CD4-positive, alpha-beta T cell treated with Interleukin-15 for 1 hour (primary cell): Measurements from ENCODE around the gene GALT.

ENCODE experiments used
- DNase-seq: peaks from one replicate; pipeline ENCODE4 v3.0.0-alpha.2; 2020

Gene GALT

DNA sequence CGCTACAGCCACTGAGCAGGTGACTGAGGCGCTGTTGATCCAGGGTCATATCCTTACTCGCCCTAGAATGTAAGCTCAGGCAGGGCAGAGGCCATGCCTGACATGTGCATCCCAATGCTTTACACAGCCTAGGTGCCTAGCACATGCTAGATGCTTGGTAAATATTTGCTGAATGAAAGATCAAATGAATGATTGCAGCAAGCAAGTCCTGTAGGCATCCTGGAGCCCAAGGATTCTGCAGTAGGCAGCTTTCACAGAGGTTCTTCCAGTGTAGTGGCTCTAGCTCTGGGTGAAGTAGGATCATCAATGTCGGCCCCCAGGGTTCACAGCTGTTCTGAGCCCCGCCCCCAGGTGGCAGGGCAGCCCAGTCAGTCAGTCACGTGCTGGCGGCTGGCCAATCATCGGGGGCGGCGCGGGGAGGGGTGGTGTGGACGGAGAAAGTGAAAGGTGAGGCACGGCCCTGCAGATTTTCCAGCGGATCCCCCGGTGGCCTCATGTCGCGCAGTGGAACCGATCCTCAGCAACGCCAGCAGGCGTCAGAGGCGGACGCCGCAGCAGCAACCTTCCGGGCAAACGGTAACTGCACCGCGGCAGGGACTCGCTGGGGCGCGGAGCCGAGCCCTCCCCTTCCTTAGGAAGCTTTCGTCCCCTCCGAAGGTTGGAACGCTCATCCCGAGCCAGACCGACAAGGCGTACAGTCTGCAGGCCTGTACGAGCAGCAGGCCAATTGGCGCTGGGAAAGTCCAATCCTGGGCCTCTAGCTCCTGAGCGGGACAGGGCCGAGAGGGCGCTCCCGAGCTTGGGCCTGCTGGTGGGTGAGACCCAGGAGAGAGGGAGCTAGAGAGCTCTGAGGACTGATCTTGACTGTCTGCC lies at the start of gene GALT:
Gene GALT, plus strand, starts transcription at position 465 of the 873 bp plus-strand sequence. Its CDS starts 30 bp downstream, at position 495.
- DNase-seq: peak; percentile 91

DNA sequence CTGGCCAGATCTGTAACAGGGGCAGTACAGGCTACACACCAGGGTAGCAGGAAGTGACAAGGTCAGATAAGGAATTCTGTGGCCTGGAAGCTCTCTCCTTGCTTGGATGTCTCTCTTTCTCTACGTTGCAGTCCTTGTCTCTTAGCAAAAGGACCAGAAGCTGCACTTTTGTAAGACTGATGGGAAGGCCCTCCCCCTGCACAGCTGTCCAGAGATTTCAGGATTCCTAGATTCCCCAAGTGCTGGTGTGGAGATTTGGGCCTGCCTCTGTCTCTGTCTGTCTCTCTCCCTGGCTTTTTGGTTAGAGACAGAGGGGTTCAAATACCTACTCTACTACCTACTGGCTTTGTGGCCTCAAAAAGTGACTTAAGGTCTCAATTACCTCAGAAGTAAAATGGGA lies 46.9 kb upstream of the GALT start:
- DNase-seq: no peak

DNA sequence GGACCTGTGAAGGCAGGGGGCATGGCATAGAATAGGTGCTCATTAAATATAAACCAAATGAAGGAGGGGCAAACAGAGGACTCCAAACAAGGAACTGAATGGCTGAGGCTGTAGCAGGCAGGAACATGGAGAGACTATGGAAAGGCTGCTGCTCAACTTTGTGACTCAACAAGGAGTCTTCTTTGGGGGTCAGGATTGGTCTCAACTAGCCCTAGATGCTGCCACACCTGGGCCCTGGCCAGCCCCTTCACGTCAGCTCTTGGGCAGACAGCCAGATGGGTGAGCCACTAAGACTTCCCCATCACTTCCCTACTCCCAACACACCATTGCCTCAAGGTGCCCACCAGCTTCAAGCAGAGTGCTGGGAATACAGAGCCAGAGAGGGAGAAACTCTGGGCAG lies 45.6 kb upstream of the GALT start:
- no peak for DNase-seq

DNA sequence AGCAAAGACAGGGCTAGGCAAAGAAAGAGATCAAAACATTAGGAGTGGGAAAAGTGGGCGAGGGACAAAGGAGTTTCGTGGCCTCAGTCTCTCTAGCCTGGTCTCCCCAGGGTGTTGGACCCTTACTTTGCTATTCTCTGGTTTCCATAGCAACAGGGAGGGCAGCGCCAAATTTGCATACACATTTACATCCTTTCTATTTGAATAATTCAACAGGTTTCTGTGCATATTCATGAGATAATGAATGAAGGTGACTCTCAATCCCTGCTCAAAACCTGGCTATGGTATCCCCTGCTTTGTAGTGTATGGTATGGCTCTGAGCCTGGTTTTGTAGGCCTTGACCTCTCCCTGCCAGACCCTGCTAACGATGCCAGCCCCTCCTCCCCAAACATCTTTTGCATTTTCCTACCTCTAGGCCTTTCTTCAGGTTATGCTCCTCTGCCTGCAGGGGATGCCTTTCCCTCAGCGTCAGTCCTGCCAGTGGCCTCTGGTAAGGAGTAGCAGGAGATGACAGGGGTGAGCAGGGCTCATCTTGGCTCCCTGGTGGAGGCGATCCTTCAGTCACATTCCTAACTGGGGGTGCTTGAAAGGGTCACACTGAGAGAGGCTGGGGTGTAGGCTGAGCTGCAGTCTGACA lies 44.4 kb upstream of the GALT start:
- no peak for DNase-seq

DNA sequence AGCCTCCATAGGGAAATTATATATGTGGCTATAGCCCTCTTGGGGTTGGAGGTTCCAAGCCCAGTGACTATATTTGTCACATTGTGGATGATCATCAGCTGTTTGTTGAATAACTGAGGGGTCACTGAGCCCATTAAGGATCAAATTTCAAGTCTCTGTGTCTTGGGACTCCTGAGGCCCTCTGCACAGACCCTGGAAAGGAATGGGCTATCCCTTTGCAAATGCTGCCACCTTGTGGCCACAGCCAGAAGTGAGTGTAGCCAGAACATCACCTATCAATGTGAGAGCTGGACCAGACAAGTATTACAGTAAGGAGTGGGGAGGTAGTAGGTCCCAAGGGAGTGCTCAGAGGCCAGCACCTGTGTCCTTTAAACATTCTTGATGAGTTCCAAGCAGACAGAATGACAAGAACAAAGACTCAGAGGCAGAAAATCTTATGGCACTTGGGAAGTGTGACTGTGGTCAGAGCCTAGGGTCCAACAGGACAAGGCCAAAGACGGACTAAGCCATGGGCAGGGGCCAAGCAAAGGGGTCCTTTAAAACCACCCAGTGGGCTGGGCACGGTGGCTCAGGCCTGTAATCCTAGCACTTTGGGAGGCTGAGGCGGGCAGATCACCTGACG lies 42.8 kb upstream of the GALT start:
- DNase-seq: peak; percentile 76

DNA sequence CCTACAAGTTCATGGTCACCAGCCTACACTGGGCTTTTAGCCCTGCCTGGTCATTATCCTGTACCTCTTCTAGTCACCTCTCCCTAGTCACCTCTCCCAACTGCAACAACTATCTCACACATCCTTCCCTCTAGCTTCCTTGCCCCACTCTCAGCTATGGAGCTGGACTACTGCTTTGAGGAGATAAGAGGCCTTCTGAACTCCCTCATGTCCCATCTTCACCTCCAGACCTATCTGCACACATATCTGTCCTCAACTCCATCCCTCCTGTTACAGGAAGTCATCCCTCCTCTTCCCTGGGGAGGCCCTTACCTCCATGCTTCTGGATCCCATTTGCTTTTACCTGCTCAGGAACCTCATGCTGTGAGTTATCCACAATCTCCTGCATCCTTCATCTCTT lies 40.3 kb upstream of the GALT start:
- DNase-seq: no peak

DNA sequence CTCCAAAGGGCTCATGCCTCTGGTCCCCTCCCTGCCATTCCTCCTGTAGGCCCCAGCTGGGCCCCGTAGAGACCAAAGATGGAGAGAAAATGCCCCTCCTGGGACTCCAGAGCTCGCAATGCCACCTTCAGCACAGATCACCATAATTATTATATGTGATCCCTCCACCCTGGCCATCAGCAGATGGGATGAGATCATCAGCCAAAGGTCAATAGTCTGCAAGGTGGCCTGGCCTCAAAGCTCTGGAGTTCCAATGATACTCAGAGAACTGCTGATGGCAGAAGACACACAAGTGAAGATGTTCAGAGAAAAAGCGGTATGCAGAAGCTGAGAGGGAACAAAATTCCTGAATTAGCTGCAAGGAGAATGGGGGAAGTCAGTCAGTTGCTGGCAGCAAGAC lies 39.6 kb upstream of the GALT start:
- no peak for DNase-seq

DNA sequence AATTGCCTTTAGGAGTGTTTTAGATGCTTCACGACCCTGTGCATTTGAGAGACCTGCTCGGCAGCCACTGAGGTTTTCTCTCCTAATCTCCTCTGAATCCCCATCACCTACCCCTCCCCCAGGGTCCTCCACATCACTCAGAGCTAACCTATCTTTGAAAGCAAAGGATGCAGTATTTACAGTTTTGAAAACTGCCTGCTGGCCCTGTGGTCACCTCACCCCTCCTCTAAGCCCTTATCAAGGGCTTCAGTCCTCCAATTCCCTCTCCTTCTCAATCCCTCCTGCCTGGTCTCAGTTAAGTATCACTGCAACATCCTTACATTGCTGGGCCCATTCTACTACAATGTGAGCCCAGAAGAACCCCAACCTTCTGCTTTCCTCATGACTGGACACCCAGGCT lies 39.1 kb upstream of the GALT start:
- DNase-seq: no peak

DNA sequence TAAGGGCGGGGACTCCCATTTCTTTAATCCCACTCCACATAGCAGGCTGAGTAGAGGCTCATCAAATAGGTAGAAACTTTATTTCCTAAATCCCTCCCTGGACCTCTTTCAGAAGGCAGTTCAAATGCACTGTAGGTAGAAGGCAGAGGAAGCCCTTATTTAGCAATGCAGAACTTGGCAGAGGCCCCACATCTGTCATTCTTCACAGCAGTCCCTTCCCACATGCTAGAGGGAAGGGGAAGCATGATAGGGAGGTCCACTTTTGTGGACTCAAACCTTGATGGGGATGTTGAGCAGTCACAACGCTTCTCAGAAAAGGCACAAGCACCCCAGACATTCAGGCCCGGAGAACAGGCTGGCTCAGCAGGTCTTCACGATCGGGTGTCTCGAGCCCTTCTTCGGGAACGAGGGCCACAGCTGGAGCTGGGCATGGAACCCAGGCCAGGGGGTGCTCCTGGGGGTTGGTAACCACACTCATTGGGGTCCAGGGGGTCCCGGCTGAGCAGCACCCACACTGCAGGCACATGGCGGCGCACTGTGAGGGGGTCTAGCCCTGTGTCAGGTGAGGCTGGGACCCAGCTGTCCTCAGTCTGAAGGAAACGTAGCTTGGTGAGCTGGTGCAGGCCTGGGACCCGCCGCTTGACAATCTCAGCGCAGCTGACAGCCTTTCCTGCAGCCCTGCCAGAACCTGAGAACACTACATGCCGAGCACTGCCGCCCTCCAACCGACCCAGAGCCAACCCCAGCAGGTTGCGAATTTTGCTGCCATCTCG lies 35.9 kb upstream of the GALT start:
- no peak for DNase-seq

DNA sequence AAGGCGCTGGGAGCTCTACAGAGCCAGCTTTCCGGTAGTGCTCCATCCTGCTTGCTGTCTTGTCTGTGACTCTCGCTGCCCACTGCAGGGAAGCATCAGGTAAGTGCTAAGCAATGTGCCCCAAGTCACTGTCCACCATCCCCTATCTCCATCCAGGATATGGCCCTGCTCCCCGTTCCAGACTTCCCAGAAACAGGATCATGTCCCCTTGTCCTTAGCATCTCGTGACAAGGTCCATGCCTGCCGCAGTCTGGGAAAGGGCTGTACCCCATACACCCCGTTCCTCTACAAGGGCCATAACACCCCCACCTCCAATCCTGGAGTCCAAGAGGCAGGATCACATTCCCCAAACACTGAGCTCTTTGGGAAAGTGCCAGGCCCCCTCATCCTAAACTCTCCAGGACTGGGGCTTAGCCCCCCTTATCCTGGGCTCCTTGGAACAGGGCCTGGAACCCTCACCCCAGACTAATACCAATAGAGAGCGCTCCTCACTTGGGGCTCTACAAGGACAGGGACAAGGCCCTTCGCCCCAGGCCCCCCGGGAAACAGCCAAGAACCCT lies 35.1 kb upstream of the GALT start:
- DNase-seq: no peak

DNA sequence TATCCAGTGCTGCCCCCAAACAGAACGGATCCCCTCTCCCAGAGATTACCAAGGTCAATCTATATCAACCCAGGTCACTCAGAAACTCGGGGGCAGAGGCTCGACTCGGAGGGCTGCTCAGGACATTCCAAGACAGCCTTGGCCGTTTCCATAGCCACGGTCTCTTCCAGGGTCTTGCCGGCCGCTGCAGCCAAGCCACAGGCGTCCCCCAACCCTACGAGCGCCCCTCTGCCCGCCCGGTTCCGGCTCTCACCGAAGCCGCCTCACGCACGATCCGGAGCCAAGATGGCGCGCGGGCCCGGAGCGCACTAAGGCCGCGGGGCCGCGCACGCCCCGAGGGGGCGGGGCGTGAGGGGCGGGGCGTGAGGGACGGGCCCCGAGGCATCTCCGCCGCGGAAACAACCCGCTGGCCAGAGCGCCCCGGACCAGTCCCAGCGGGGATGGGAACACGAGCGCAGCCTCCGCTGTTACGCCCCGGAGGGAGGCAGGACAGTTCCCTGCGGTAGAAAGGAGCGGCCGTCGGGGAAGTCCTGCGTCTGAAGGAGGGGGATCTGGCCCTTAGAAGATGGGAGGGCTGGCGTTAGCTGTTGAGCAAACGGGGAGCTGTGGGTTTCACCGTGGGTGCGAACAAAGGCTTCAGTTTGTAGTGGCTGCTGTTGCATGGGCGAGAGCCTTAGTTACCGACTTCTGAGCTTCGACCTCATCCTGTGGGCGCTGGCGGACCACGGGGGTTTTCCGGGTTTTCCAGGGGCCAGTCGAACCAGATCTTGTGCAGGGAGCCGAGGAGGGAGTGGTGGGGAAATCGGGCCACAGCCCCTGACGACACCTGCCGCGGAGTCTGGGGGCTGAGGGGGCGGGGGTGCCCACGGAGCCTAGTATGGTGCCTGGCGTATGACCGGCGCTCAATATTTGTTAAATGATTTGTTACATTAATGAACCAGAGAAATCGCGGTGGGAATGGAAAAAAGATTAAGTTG lies 34.4 kb upstream of the GALT start, which contains the start of gene RPP25L:
Gene RPP25L, minus strand, starts transcription at position 287 of the 977 bp plus-strand sequence. CDS start 801 bp downstream, outside the sequence.
- DNase-seq: peak; percentile 83

DNA sequence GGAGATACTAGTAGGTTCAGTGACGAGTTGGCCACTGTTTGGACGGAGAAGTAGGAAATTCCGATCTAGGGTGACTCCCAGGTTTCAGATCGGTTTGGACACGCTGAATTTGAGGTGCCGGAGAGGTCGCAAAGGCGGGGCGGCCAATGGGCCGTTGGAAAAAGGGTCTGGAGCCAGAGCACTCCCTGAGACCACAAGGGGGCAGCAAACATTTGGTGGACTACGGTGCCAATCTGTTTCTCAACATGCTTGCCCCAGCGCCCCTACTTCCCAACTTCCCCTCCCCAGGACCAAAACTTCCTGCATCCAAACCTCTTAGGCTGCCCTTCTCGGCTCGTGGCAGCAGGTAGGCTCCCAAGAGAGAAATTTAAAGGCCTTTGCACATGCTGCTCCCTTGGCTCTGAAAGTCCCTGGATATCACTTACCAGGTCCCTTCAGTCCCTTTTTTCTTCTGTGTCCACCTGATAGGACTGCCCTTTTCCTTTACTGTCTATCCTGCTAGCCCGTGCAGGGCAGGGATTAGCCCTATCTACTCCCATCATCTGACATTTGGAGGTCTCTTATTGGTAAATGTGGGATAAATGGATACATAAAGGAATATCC lies 33.6 kb upstream of the GALT start:
- peak; percentile 69 for DNase-seq

DNA sequence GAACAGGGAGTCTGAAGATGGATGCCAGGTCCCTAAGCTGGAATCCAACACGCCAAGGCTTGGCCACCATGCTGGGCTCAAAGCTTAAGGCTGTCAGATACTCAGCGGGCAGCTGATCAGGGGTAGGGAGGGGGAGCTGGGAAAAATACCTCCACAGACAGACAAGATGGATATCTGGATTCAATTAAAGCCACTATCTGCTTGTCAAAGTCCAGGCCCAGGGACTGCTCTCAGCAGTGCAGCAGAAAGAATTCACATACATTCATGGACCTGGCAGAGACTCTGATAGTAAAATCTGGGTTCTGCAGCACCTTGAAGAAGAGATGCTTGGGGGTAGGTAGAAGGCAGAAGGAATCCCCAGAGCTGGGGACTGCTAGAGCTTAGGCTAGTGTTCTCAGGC lies 31.3 kb upstream of the GALT start:
- no peak for DNase-seq

DNA sequence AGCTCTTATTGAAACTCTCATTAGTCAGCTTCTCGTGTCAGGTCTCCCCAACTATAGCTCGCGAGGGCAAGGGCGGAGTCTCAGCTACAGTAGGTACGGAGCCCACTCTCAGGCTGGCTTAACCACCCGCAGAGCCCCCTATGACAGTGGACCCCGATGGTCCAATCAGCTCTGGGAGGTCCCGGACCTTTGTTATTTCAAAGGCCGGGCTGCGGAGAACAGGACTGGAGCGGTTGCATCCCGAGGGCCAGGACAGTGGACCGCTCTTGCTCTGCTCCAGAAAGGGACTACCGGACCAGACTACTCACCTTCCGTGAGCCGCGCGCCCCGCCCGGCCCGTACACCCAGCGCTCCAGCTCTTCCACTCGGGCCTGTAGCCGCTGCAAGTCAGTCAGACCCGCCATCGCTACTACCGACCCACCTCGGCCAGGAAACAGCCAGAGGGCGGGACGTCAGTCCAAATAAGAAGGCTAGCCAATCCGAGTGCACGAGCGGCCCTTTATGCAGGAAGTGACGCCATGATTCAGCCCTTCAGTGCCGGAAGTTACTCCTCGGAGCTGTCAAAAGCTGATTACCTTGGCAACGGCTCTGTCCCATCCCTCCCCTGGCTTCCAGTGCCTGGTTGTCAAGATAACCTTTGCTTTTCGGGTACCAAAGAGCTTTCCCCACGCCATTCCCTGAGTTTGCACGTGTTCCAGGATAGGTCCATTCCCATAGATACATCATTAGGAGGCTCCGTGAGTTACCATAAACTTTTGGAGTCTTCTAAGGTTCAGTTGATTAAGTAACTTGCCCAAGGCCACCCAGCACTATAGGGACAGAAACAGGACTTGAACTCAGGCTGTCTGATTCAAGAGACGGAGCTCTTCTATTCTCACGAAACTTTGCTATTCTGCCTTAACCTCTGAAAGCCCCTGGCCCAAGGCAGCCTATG lies 26.1 kb upstream of the GALT start, which contains the start of gene DCTN3:
Gene DCTN3, minus strand, starts transcription at position 435 of the 934 bp plus-strand sequence. Its CDS starts 31 bp downstream, at position 404.
- DNase-seq: peak; percentile 95

DNA sequence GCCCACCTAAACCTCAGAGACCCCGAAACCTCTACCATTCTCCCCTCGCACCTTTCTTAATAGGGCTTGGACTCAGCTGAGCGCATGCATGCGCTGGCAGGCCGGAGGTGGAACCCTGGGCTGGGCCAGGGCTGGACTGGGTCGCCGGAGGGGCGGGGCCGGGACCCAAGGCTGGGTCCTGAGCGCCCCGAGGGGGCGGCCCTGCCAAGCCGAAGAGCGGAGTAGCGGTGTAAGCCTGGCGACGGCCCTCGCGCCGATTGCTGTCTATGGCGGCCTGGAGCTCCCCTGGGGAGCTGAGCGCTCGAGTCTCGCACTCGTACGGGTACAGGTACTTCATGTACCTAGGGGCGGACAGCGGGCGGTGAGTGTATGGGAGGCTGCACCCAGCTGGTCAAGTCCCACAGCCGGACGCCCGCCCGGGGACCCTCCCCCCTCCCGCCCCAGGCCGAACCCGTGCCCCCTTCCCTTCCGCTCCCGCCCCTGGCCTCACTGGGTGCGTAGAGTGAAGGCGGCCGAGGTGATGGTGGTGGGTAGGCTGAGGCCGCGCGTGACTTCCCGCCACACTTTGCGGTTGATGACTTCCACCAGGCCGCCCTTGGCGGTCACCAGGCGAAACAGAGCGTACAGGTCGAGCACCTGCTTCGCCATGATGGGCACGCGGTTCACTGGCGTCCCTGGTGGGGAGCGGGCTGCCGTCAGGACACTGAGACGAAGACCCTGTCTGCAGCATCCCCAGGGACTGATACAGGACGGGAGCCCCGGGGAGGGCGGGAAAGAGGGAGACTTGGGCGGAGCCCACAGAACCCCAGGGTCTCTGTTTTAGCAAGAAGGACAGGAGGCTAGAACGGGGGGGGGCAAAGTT lies 22.9 kb upstream of the GALT start:
- DNase-seq: peak; percentile 24

DNA sequence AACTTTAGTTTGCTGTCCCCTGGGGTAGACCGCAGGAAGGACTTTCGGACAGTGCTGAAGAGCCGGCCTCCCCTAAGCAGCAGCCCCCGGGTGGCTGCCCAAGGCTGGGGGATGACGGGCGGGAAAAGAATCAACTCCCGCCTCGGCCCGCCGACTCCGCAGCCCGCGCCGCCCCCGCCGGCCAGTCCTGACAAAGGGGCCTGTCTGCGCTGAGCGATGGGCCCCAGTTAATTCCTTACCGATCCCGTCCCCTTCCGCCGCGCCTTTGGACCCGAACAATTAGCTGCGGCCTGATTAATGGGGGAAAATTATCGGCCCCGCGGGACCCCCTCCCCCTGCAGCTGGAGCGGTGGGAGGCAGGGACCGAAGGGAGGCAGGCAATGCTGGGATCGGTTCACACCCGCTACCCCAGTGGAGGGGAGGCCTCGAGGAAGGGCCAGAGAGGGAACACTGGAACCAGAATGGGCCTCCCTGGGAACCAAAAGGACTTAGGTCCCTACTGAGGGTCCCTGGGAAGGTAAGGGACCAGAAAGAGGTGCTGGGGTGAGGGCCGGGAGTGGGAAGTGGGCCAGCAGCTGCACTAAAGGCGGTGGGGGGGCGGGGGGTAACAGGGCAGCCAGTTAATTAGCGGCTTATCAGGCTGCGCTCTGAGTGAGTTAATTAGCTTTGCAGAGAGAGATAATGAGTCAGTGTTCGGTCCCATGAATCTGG lies 21.8 kb upstream of the GALT start:
- no peak for DNase-seq

DNA sequence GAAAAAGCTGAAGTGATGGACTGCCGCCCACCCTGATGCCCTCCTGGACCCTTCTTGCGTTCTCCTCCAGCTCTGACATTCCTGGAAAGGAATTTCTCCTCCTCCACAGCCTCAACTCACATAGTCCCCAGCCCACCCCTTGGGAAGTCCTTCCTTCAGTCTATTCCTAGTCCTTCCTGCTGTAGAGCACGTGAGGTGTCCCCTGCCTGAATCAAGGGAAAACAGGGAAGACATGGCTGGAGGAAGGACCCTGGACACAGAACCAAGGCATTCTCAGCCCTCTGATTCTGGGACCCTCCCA lies 21.3 kb upstream of the GALT start:
- no peak for DNase-seq
